HL-60 (cell line): ENCODE data around the gene TLCD2.

Experiments used
- CTCF ChIP-seq: IDR thresholded peaks from one replicate; pipeline ENCODE4 v1.5.1; 2011; ENCODE audit warnings: low read length, control low read depth, inconsistent platforms; ENCODE audit not compliant: insufficient read depth
- POLR2AphosphoS5 ChIP-seq: IDR thresholded peaks from 2 replicates; pipeline ENCODE4 v1.6.1; 2012; ENCODE audit warnings: low read depth
- REST ChIP-seq: IDR thresholded peaks from 2 replicates; pipeline ENCODE4 v1.6.1; 2012; ENCODE audit warnings: low read depth; ENCODE audit not compliant: insufficient replicate concordance
- SPI1 ChIP-seq: IDR thresholded peaks from 2 replicates; pipeline ENCODE4 v1.6.1; 2012; ENCODE audit warnings: low read depth, mild to moderate bottlenecking, borderline replicate concordance

DNA sequence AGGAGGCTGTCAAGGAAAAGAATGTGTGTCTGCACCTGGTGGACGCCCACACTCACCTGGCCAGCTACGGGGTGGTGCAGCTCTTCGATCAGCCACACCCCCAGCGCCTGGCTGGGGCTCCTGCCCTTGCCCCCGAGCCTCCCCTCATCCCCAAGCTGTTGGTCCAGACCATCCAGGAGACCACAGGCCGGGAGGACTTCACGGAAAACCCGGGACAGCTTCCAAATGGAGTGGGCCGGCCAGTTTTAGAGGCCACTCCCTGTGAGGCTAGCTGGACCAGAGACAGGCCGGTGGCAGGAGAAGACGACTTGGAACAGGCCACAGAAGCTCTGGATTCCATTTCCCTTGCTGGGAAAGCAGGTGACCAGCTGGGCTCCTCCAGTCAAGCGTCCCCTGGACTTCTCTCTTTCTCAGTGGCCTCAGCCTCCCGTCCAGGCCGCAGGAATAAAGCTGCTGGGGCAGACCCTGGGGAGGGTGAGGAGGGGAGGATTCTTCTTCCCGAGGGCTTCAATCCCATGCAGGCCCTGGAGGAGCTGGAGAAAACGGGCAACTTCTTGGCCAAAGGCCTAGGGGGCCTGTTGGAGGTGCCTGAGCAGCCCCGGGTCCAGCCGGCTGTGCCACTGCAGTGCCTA, 16.6 kb upstream of the TLCD2 start:
- TF ChIP-seq CTCF (no peak), REST (no peak), POLR2AphosphoS5 (no peak), SPI1 (no peak)
